GM12878 (cell line): ENCODE measurements around the gene GRIP2.

Experiments
- FOXM1 ChIP-seq: IDR thresholded peaks from 2 replicates; pipeline ENCODE4 v1.6.1; 2012; ENCODE audit warnings: low read depth, mild to moderate bottlenecking, inconsistent platforms, low read length, moderate library complexity
- JUNB ChIP-seq: IDR thresholded peaks from 2 replicates; pipeline ENCODE4 v1.6.1; 2016; ENCODE audit warnings: antibody characterized with exemption, mild to moderate bottlenecking
- KDM1A ChIP-seq: fragments of 200-600 bp; sonication (generic); IDR thresholded peaks from 2 replicates; pipeline ENCODE4 v1.6.1; 2016; ENCODE audit warnings: borderline replicate concordance
- NFYA ChIP-seq: IDR thresholded peaks from 2 replicates; pipeline ENCODE4 v1.6.1; 2011; ENCODE audit warnings: low read depth, mild to moderate bottlenecking, low read length, improper control_type of control experiment, borderline replicate concordance
- POLR2AphosphoS5 ChIP-seq: IDR thresholded peaks from 2 replicates; pipeline ENCODE4 v1.6.1; 2011; ENCODE audit warnings: mild to moderate bottlenecking, low read length, inconsistent platforms
- SRF ChIP-seq, 2 experiments: IDR thresholded peaks; 2 replicates each; pipeline ENCODE4 v1.6.1; 2011; ENCODE audit warnings: low read depth in 2 of 2, low read length in 2 of 2, mild to moderate bottlenecking in 1 of 2, moderate library complexity in 1 of 2
- TBL1XR1 ChIP-seq: IDR thresholded peaks from 2 replicates; pipeline ENCODE4 v1.6.1; 2012; ENCODE audit warnings: low read depth, low read length, improper control_type of control experiment
- TCF12 ChIP-seq: IDR thresholded peaks from 2 replicates; pipeline ENCODE4 v1.6.1; 2011; ENCODE audit warnings: low read depth, mild to moderate bottlenecking, low read length
- ZNF274 ChIP-seq: IDR thresholded peaks from one replicate; pipeline ENCODE4 v1.8.0; 2011; ENCODE audit not compliant: insufficient read length, insufficient read depth
- TF ChIP-seq, protein P1 (sequence below): IDR thresholded peaks from 2 replicates; pipeline ENCODE4 v1.6.1; 2011; ENCODE audit warnings: borderline replicate concordance, low read depth, mild to moderate bottlenecking, moderate library complexity, mixed read lengths, low read length; ENCODE audit not compliant: insufficient read depth; ENCODE audit errors: extremely low read length
- TF ChIP-seq, protein P2 (sequence below), 3 experiments: IDR thresholded peaks in 2 of 3; conservative IDR thresholded peaks in 1 of 3; 2 replicates each; pipeline ENCODE4 v1.5.1; 2011; ENCODE audit warnings: low read depth in 3 of 3, low read length in 3 of 3, mild to moderate bottlenecking in 3 of 3, control low read depth in 2 of 3, moderate library complexity in 2 of 3, inconsistent platforms in 1 of 3, mixed read lengths in 1 of 3; ENCODE audit not compliant: control insufficient read depth in 2 of 3, insufficient read depth in 1 of 3; ENCODE audit errors: extremely low read depth in 1 of 3
- TF ChIP-seq, protein P3 (sequence below): IDR thresholded peaks from 2 replicates; pipeline ENCODE4 v1.6.1; 2011; ENCODE audit warnings: low read depth, mild to moderate bottlenecking, low read length, moderate library complexity, borderline replicate concordance; ENCODE audit errors: extremely low read depth

DNA sequence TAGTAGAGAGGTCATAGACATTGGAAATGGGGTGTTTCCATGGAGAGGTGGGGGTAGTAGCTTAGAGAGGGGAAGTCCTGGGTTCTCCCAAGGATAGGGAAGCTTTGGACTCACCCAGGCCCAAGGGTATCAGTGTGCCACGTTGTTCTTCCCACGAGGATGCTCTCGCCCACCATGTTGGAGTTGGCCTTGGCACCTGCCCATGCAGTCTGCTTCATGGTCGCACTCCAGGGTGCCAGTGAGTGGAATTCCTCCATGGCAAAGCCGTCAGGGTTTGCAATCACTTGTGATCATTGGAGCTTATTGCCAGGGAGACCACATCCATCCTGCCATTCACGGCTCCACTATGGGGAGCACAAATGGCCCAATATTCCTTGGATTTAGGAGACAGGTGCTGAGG is 60.6 kb downstream of the GRIP2 start:
- TF ChIP-seq FOXM1 (no peak), TBL1XR1 (no peak), NFYA (no peak), KDM1A (no peak), TCF12 (no peak), JUNB (no peak), POLR2AphosphoS5 (no peak), SRF (IDR thresholded peaks at IDR 0.05; ENCODE audit: low read depth in 2 of 2, low read length in 2 of 2) (no peak), ZNF274 (no peak)
- TF ChIP-seq, protein P1, sequence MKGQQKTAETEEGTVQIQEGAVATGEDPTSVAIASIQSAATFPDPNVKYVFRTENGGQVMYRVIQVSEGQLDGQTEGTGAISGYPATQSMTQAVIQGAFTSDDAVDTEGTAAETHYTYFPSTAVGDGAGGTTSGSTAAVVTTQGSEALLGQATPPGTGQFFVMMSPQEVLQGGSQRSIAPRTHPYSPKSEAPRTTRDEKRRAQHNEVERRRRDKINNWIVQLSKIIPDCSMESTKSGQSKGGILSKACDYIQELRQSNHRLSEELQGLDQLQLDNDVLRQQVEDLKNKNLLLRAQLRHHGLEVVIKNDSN = no peak
- TF ChIP-seq, protein P2, sequence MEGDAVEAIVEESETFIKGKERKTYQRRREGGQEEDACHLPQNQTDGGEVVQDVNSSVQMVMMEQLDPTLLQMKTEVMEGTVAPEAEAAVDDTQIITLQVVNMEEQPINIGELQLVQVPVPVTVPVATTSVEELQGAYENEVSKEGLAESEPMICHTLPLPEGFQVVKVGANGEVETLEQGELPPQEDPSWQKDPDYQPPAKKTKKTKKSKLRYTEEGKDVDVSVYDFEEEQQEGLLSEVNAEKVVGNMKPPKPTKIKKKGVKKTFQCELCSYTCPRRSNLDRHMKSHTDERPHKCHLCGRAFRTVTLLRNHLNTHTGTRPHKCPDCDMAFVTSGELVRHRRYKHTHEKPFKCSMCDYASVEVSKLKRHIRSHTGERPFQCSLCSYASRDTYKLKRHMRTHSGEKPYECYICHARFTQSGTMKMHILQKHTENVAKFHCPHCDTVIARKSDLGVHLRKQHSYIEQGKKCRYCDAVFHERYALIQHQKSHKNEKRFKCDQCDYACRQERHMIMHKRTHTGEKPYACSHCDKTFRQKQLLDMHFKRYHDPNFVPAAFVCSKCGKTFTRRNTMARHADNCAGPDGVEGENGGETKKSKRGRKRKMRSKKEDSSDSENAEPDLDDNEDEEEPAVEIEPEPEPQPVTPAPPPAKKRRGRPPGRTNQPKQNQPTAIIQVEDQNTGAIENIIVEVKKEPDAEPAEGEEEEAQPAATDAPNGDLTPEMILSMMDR (IDR thresholded peaks at IDR 0.05 in 2 of 3, conservative IDR thresholded peaks at IDR 0.05 in 1 of 3; ENCODE audit: control insufficient read depth in 2 of 3, extremely low read depth in 1 of 3, insufficient read depth in 1 of 3, low read depth in 3 of 3, low read length in 3 of 3) = no peak
- TF ChIP-seq, protein P3, sequence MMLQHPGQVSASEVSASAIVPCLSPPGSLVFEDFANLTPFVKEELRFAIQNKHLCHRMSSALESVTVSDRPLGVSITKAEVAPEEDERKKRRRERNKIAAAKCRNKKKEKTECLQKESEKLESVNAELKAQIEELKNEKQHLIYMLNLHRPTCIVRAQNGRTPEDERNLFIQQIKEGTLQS = no peak
